Keratinocyte (primary cell): ENCODE results near the gene CUL1.

ENCODE experiments used
- CTCF ChIP-seq, 3 experiments: IDR thresholded peaks in 1 of 3; conservative IDR thresholded peaks in 1 of 3; optimal IDR thresholded peaks in 1 of 3; 2 replicates in 2 of 3; 3 replicates in 1 of 3; pipeline versions ENCODE3 to v1.5.1; 2011; ENCODE audit warnings: low read length in 3 of 3, mild to moderate bottlenecking in 3 of 3, moderate library complexity in 2 of 3, control low read depth in 1 of 3, inconsistent platforms in 1 of 3; ENCODE audit not compliant: insufficient read depth in 2 of 3; ENCODE audit errors: extremely low read depth in 1 of 3
- EZH2 ChIP-seq: IDR thresholded peaks from one replicate; pipeline ENCODE4 v1.6.1; 2012; ENCODE audit warnings: inconsistent platforms, mild to moderate bottlenecking, low read length, moderate library complexity

GRCh38 chr7:148825338-148825737, 126.6 kb downstream of the CUL1 start:
- TF ChIP-seq CTCF (optimal IDR thresholded peaks at IDR 0.05 in 1 of 3, IDR thresholded peaks at IDR 0.05 in 1 of 3, conservative IDR thresholded peaks at IDR 0.05 in 1 of 3; ENCODE audit: extremely low read depth in 1 of 3, insufficient read depth in 2 of 3, low read length in 3 of 3) (no peak), EZH2 (no peak)
